ENCODE data around the gene CRIM1.
A peak's percentile ranks its signal among the peaks of the same experiment; 100 is the strongest.

Gene CRIM1

DNA sequence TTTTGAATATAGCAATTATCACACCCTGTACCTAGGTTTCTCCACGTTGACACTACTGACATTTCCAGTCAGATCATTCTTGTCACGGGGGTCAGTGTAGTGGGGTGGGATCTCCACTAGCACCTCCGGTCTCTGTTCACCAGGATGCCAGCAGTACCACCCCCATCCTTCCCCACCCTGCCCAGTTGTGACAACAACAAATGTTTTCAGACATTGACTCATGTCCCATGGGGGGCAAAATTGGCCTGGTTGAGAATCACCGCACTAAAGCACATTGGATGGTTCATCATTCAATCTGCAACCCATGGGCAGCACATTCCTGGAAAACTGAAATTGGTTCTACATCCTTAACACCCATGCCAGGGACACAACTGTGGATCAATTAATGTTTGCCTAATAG lies 210.1 kb downstream of the CRIM1 start:
- Mint-ChIP-seq H3K4me1 (peaks cover 5% of the 10 kb centered on the region), H3K9me3 (no peaks in the 10 kb centered on the region), H3K27me3 (ENCODE audit: low read depth) (no peaks in the 10 kb centered on the region)

GRCh38 chr2:36566887-36567286 lies 211.3 kb downstream of the CRIM1 start:
- TF ChIP-seq, protein P1, sequence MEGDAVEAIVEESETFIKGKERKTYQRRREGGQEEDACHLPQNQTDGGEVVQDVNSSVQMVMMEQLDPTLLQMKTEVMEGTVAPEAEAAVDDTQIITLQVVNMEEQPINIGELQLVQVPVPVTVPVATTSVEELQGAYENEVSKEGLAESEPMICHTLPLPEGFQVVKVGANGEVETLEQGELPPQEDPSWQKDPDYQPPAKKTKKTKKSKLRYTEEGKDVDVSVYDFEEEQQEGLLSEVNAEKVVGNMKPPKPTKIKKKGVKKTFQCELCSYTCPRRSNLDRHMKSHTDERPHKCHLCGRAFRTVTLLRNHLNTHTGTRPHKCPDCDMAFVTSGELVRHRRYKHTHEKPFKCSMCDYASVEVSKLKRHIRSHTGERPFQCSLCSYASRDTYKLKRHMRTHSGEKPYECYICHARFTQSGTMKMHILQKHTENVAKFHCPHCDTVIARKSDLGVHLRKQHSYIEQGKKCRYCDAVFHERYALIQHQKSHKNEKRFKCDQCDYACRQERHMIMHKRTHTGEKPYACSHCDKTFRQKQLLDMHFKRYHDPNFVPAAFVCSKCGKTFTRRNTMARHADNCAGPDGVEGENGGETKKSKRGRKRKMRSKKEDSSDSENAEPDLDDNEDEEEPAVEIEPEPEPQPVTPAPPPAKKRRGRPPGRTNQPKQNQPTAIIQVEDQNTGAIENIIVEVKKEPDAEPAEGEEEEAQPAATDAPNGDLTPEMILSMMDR (IDR thresholded peaks at IDR 0.05; ENCODE audit: unreplicated experiment in 3 of 3), result no peak
- H3K27ac Mint-ChIP-seq, result no peak overlapping the region
- H3K4me1 Mint-ChIP-seq, result no peaks in the 10 kb centered on the region
- H3K27me3 Mint-ChIP-seq (ENCODE audit: low read depth), result no peaks in the 10 kb centered on the region
- H3K4me3 Mint-ChIP-seq, result no peak overlapping the region
- H3K9me3 Mint-ChIP-seq, result no peaks in the 10 kb centered on the region
- H3K36me3 Mint-ChIP-seq (ENCODE audit: low read depth), result peaks cover 47% of the 10 kb centered on the region

More for the DNA sequence above, 210.1 kb downstream of the CRIM1 start:
- H3K36me3 Mint-ChIP-seq (ENCODE audit: low read depth), result peaks cover 53% of the 10 kb centered on the region
- H3K4me3 Mint-ChIP-seq, result no peak overlapping the region
- TF ChIP-seq, protein P1 (IDR thresholded peaks at IDR 0.05; ENCODE audit: unreplicated experiment in 3 of 3), result no peak
- H3K27ac Mint-ChIP-seq, result no peak overlapping the region

GRCh38 chr2:36567711-36568408 lies 212.3 kb downstream of the CRIM1 start:
- H3K4me1 Mint-ChIP-seq, result peaks cover 9% of the 10 kb centered on the region
- no peaks in the 10 kb centered on the region for H3K27me3 Mint-ChIP-seq (ENCODE audit: low read depth)
- TF ChIP-seq, protein P1 (IDR thresholded peaks at IDR 0.05; ENCODE audit: unreplicated experiment in 3 of 3), result no peak

GRCh38 chr2:36568516-36569246 lies 213.1 kb downstream of the CRIM1 start:
- H3K4me3 Mint-ChIP-seq, result no peak overlapping the region
- H3K27me3 Mint-ChIP-seq (ENCODE audit: low read depth), result no peaks in the 10 kb centered on the region
- TF ChIP-seq, protein P1 (IDR thresholded peaks at IDR 0.05; ENCODE audit: unreplicated experiment in 3 of 3), result no peak
- H3K27ac Mint-ChIP-seq, result no peak overlapping the region
- no peaks in the 10 kb centered on the region for H3K9me3 Mint-ChIP-seq
- H3K36me3 Mint-ChIP-seq (ENCODE audit: low read depth), result peaks cover 57% of the 10 kb centered on the region
- H3K4me1 Mint-ChIP-seq, result peaks cover 11% of the 10 kb centered on the region

More at GRCh38 chr2:36567711-36568408, 212.3 kb downstream of the CRIM1 start:
- no peaks in the 10 kb centered on the region for H3K9me3 Mint-ChIP-seq
- H3K4me3 Mint-ChIP-seq, result no peak overlapping the region
- H3K27ac Mint-ChIP-seq, result no peak overlapping the region
- H3K36me3 Mint-ChIP-seq (ENCODE audit: low read depth), result peaks cover 53% of the 10 kb centered on the region

GRCh38 chr2:36569267-36569856 lies 213.8 kb downstream of the CRIM1 start:
- Mint-ChIP-seq H3K27ac (peak overlapping the region in 1 of 3 experiments; percentile 40), H3K4me1 (peaks cover 11% of the 10 kb centered on the region), H3K9me3 (no peaks in the 10 kb centered on the region), H3K4me3 (no peak overlapping the region), H3K27me3 (ENCODE audit: low read depth) (no peaks in the 10 kb centered on the region), H3K36me3 (ENCODE audit: low read depth) (peaks cover 55% of the 10 kb centered on the region)
- TF ChIP-seq, protein P1 (IDR thresholded peaks at IDR 0.05; ENCODE audit: unreplicated experiment in 3 of 3), result no peak

All from nephron (organoid).